ENCODE results near the gene EVPL.

DNA sequence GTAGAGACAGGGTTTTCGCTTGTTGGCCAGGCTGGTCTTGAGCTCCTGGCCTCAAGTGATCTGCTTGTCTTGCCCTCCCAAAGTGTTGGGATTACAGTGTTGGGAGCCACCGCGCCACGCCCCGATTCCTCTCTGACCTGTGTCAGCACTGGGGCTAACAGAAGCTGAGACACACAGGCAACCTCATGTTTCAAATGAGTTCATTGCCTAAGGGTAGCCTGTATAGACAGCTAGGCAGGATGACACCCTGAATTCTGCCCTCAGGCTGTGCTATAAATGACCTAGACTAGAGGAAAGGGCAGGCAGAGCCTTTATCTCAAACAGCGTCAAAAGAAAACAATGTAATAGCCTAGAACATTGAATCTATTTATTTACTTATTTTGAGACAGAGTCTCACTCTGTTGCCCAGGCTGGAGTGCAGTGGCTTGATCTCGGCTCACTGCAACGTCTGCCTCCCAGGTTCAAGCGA, 28.7 kb downstream of the EVPL start:
- TF ChIP-seq RAD21 (IDR thresholded peaks at IDR 0.05; ENCODE audit: low read depth) (no peak), CTCF (IDR thresholded peaks at IDR 0.05 in 2 of 3, conservative IDR thresholded peaks at IDR 0.05 in 1 of 3; ENCODE audit: borderline replicate concordance in 1 of 3, insufficient read depth in 1 of 3, low read depth in 2 of 3, low read length in 2 of 3) (no peak), POLR2AphosphoS5 (IDR thresholded peaks at IDR 0.05; ENCODE audit: low read depth, low read length) (no peak), EZH2 (IDR thresholded peaks at IDR 0.05) (no peak), SP1 (IDR thresholded peaks at IDR 0.05; ENCODE audit: low read depth) (no peak)
